Upper lobe of left lung (tissue), 6 donors: ENCODE data around the gene ADGRV1. TPM values are rescaled to one million over a fixed set of nuclear protein-coding genes. Genes with fewer than 3 reads are reported as not detected.
"Not testable (repeated sequence)": the region's sequence is repeated elsewhere in the genome, so short reads cannot be mapped to it uniquely, and the experiment has no call there.

Experiments
- ATAC-seq, 2 donors: fragments of 200-7000 bp; cut with Tn5 transposase; one replicate each; pipeline ENCODE4 v1.9.1; 2022; ENCODE audit warnings: mild to moderate bottlenecking in 2 of 2, moderate library complexity in 2 of 2; ENCODE audit not compliant: low FRiP score in 2 of 2
- DNase-seq, 2 donors: peaks; one replicate each; pipeline ENCODE4 v3.0.0-alpha.2; 2019 to 2020
- H3K27ac ChIP-seq, 4 donors: fragments of 200-600 bp; sonication (generic); one replicate each; pipeline ENCODE4 v1.5.1; 2016 to 2019
- H3K27me3 ChIP-seq, 4 donors: fragments of 200-600 bp; sonication (generic); one replicate each; pipeline ENCODE4 v1.5.1; 2017 to 2019
- H3K36me3 ChIP-seq, 4 donors: fragments of 200-600 bp; sonication (generic); one replicate each; pipeline ENCODE4 v1.5.1; 2016 to 2019
- H3K4me1 ChIP-seq, 4 donors: fragments of 200-600 bp; sonication (generic); one replicate each; pipeline ENCODE4 v1.5.1; 2018 to 2019
- H3K4me3 ChIP-seq, 4 donors: fragments of 200-600 bp; sonication (generic); one replicate each; pipeline ENCODE4 v1.5.1; 2017 to 2019; ENCODE audit warnings: mild to moderate bottlenecking in 2 of 4, moderate library complexity in 1 of 4
- H3K9me3 ChIP-seq, 4 donors: fragments of 200-600 bp; sonication (generic); one replicate each; pipeline ENCODE4 v1.5.1; 2018 to 2019
- EP300 ChIP-seq, 4 donors: sonication (generic); formaldehyde crosslinking; IDR thresholded peaks; one replicate each; pipeline ENCODE4 v1.5.1; 2017; ENCODE audit warnings: antibody characterized with exemption in 4 of 4, control low read depth in 2 of 4
- POLR2A ChIP-seq, 4 donors: fragments of 450-650 bp; IDR thresholded peaks; one replicate each; pipeline ENCODE4 v1.5.1; 2016 to 2017; ENCODE audit warnings: antibody characterized with exemption in 4 of 4, mild to moderate bottlenecking in 2 of 4
- POLR2AphosphoS5 ChIP-seq, 2 donors: sonication (generic); formaldehyde crosslinking; IDR thresholded peaks; one replicate each; pipeline ENCODE4 v1.5.1; 2017; ENCODE audit warnings: antibody characterized with exemption in 2 of 2
- WGBS, 2 donors: methylation state at CpG; one replicate each; pipeline ENCODE4 v1.1.5; 2017 to 2018; 5-methylcytosine and 5-hydroxymethylcytosine counted together
- total RNA-seq, 6 donors: library from RNA; depleted of rRNA in 4 of 6; stranded (reverse); fragments of >200 nt in 4 of 6; gene quantifications; one replicate each; pipeline versions ENCODE4 v1.1.0 to v1.2.1, GENCODE V29; 2016 to 2021
- TF ChIP-seq, protein P1 (sequence below), 6 experiments: fragments of 450-650 bp in 4 of 6; fragments of 200-600 bp in 2 of 6; sonication (generic) in 2 of 6; IDR thresholded peaks; one replicate each; pipeline ENCODE4 v1.5.1; 2016 to 2019; ENCODE audit warnings: antibody characterized with exemption in 6 of 6
- donor health status: DM: no; HTN: no; CAD: no; lungs with moderate emphysema.
- donor health status: DM: no; HTN: yes; CAD: no; lungs with severe emphysema.

ADGRV1 gene
- total RNA-seq, 6 donors from 2014 or later, result 22.3 to 129 (median 60.4) TPM

DNA sequence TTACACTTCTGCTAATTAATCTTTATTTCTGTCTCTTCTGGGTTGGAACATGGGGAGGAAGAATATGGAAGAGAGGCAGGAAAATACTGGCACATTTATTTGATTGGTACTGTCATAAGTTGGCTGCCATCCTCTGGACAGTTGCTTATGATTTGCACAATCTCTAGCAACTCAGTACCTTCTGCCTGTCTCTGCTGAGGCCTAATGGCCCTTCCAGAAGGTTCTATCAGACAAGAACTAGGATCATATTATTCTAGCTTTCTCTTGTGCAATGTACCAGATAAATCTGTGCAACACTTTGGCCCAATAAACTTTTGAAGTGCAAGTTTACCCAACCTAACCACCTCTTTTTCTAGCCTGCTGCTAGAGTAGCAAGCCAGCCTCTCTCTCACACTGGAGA, 489.5 kb downstream of the ADGRV1 start:
- ATAC-seq (no peak), DNase-seq (no peak)
- no peak for TF ChIP-seq EP300 (IDR thresholded peaks at IDR 0.05)
- TF ChIP-seq, protein P1, sequence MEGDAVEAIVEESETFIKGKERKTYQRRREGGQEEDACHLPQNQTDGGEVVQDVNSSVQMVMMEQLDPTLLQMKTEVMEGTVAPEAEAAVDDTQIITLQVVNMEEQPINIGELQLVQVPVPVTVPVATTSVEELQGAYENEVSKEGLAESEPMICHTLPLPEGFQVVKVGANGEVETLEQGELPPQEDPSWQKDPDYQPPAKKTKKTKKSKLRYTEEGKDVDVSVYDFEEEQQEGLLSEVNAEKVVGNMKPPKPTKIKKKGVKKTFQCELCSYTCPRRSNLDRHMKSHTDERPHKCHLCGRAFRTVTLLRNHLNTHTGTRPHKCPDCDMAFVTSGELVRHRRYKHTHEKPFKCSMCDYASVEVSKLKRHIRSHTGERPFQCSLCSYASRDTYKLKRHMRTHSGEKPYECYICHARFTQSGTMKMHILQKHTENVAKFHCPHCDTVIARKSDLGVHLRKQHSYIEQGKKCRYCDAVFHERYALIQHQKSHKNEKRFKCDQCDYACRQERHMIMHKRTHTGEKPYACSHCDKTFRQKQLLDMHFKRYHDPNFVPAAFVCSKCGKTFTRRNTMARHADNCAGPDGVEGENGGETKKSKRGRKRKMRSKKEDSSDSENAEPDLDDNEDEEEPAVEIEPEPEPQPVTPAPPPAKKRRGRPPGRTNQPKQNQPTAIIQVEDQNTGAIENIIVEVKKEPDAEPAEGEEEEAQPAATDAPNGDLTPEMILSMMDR (IDR thresholded peaks at IDR 0.05), result no peak
- no peak for TF ChIP-seq POLR2A (IDR thresholded peaks at IDR 0.05)
- no peak for TF ChIP-seq POLR2AphosphoS5 (IDR thresholded peaks at IDR 0.05)
- peaks cover 0 to 7% (median 5%) of the 10 kb centered on the region in 4 donors for H3K4me1 ChIP-seq
- H3K27me3 ChIP-seq, result no peaks in the 10 kb centered on the region
- no peaks in the 10 kb centered on the region for H3K9me3 ChIP-seq
- H3K27ac ChIP-seq, result no peak overlapping the region
- no peak overlapping the region for H3K4me3 ChIP-seq
- no peaks in the 10 kb centered on the region for H3K36me3 ChIP-seq

- DNase-seq (no peak), ATAC-seq (no peak)
- Histone ChIP-seq H3K27ac (no peak overlapping the region), H3K36me3 (no peaks in the 10 kb centered on the region), H3K27me3 (no peaks in the 10 kb centered on the region), H3K9me3 (no peaks in the 10 kb centered on the region), H3K4me3 (no peak overlapping the region), H3K4me1 (peaks cover 0 to 9% (median 3%) of the 10 kb centered on the region in 4 donors)
- TF ChIP-seq, protein P1 (IDR thresholded peaks at IDR 0.05), result no peak
- TF ChIP-seq EP300 (IDR thresholded peaks at IDR 0.05), result no peak
- TF ChIP-seq POLR2AphosphoS5 (IDR thresholded peaks at IDR 0.05), result no peak
- TF ChIP-seq POLR2A (IDR thresholded peaks at IDR 0.05), result no peak
Measured at GRCh38 chr5:91049112-91049511, 490.5 kb downstream of the ADGRV1 start.

DNA sequence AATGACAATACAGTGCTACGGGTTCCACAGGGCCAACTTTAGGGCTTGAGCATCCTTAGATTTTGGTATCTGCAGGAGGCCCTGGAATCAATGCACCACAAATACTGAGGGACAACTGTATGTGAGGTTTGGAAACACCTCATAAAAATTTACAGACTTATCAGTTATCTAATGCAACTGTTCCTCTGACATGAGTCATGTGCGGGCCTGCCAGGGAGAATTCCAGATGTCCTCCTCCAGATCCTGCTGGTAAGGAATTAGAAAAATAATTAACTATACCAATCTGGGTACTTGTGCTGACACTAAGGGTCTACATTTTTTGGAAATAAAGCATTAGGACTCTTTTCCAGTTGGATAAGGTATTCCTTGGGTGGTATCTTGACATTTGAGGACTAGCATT, 491.2 kb downstream of the ADGRV1 start:
- H3K4me1 ChIP-seq, result peaks cover 0 to 9% (median 3%) of the 10 kb centered on the region in 4 donors
- H3K36me3 ChIP-seq, result no peaks in the 10 kb centered on the region
- H3K9me3 ChIP-seq, result no peaks in the 10 kb centered on the region
- no peak overlapping the region for H3K4me3 ChIP-seq
- DNase-seq, result no peak
- WGBS, 2 donors, result 94 to 100% methylated on average over 2 of the region's 2 CpGs
- no peak overlapping the region for H3K27ac ChIP-seq
- no peaks in the 10 kb centered on the region for H3K27me3 ChIP-seq
- no peak for ATAC-seq
- TF ChIP-seq POLR2AphosphoS5 (IDR thresholded peaks at IDR 0.05), result no peak
- no peak for TF ChIP-seq POLR2A (IDR thresholded peaks at IDR 0.05)
- TF ChIP-seq, protein P1 (IDR thresholded peaks at IDR 0.05), result no peak
- no peak for TF ChIP-seq EP300 (IDR thresholded peaks at IDR 0.05)

DNA sequence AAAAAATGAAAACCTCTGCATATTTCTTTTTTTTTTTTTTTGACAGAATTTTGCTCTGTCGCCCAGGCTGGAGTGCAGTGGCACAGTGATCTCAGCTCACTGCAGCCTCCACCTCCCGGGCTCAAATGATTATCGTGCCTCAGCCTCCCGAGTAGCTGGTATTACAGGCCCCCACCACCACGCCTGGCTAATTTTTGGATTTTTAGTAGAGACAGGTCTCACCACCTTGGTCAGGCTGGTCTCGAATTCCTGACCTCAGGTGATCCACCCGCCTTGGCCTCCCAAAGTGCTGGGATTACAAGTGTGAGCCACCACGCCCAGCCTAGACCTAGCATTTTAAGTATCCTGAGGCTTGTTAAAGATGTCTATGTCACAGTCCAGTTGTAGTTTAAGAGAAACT, 493.8 kb downstream of the ADGRV1 start:
- H3K9me3 ChIP-seq, DNase-seq, H3K4me3 ChIP-seq, H3K36me3 ChIP-seq, H3K27me3 ChIP-seq, ATAC-seq, H3K4me1 ChIP-seq: not testable (repeated sequence)
- WGBS, 2 donors, result 93 to 94% methylated on average over 8 of the region's 8 CpGs
- peak overlapping the region in 3 of 4 donors; percentile 28 to 55 (median 48) for H3K27ac ChIP-seq

- peak overlapping the region in 3 of 4 donors; percentile 28 to 55 (median 48) for H3K27ac ChIP-seq
- DNase-seq (no peak), ATAC-seq (peak in 1 of 2 donors; percentile 56)
- H3K27me3 ChIP-seq, result no peaks in the 10 kb centered on the region
- peak in 1 of 2 donors; percentile 8 for TF ChIP-seq POLR2AphosphoS5 (IDR thresholded peaks at IDR 0.05)
- TF ChIP-seq, protein P1 (IDR thresholded peaks at IDR 0.05), result no peak
- H3K9me3 ChIP-seq, result no peaks in the 10 kb centered on the region
- H3K4me3 ChIP-seq, result no peak overlapping the region
- H3K36me3 ChIP-seq, result no peaks in the 10 kb centered on the region
- WGBS, 2 donors, result 44 to 54% methylated on average over 4 of the region's 4 CpGs
- peaks cover 3 to 16% (median 11%) of the 10 kb centered on the region in 4 donors for H3K4me1 ChIP-seq
Measured at GRCh38 chr5:91052977-91053740, 494.6 kb downstream of the ADGRV1 start.
